H9 (cell line): Measurements from ENCODE around the gene LDLRAD4. TPM values are rescaled to one million over a fixed set of nuclear protein-coding genes. Genes with fewer than 3 reads are reported as not detected.

Experiments used
- DNase-seq: peaks from one replicate; pipeline ENCODE4 v3.0.0-alpha.2; 2017
- H2AFZ ChIP-seq: one replicate; pipeline ENCODE4 v1.6.1; 2013; ENCODE audit warnings: mild to moderate bottlenecking, low read length, control low read depth, moderate library complexity
- H2AK5ac ChIP-seq: 2 replicates; pipeline ENCODE4 v1.6.1; 2013; ENCODE audit warnings: low read length, control low read depth, mixed read lengths; ENCODE audit not compliant: insufficient read length
- H2BK120ac ChIP-seq: one replicate; pipeline ENCODE4 v1.6.1; 2013; ENCODE audit warnings: low read depth, mild to moderate bottlenecking, low read length, control low read depth, inconsistent platforms; ENCODE audit not compliant: poor library complexity, severe bottlenecking
- H2BK12ac ChIP-seq: 2 replicates; pipeline ENCODE4 v1.6.1; 2013; ENCODE audit warnings: low read length, control low read depth, mixed read lengths, low read depth; ENCODE audit not compliant: insufficient read length
- H2BK15ac ChIP-seq: 2 replicates; pipeline ENCODE4 v1.6.1; 2013; ENCODE audit warnings: low read depth, low read length, control low read depth
- H2BK20ac ChIP-seq: one replicate; pipeline ENCODE4 v1.6.1; 2013; ENCODE audit warnings: low read depth, mild to moderate bottlenecking, low read length, control low read depth, inconsistent platforms; ENCODE audit not compliant: poor library complexity, severe bottlenecking
- H2BK5ac ChIP-seq: 2 replicates; pipeline ENCODE4 v1.6.1; 2013; ENCODE audit warnings: low read length, control low read depth, mixed read lengths; ENCODE audit not compliant: insufficient read length
- H3K14ac ChIP-seq: 2 replicates; pipeline ENCODE4 v1.6.1; 2013; ENCODE audit warnings: low read length, control low read depth; ENCODE audit not compliant: insufficient read depth
- H3K18ac ChIP-seq: 2 replicates; pipeline ENCODE4 v1.6.1; 2013; ENCODE audit warnings: low read depth, mild to moderate bottlenecking, mixed read lengths, low read length, control low read depth; ENCODE audit not compliant: insufficient read length
- H3K23ac ChIP-seq: 2 replicates; pipeline ENCODE4 v1.6.1; 2013; ENCODE audit warnings: low read length, control low read depth, mixed read lengths, low read depth; ENCODE audit not compliant: insufficient read length
- H3K23me2 ChIP-seq: 2 replicates; pipeline ENCODE4 v1.6.1; 2013; ENCODE audit warnings: low read depth, mild to moderate bottlenecking, mixed read lengths, low read length, control low read depth; ENCODE audit not compliant: insufficient read length, poor library complexity, severe bottlenecking
- H3K27ac ChIP-seq: 2 replicates; pipeline ENCODE4 v1.5.1; 2013; ENCODE audit warnings: low read length, control low read depth, mixed read lengths, low read depth; ENCODE audit not compliant: insufficient read length
- H3K27me3 ChIP-seq: 2 replicates; pipeline ENCODE4 v1.6.1; 2013; ENCODE audit warnings: low read length, control low read depth, inconsistent platforms; ENCODE audit not compliant: insufficient read depth
- H3K4ac ChIP-seq: 2 replicates; pipeline ENCODE4 v1.6.1; 2013; ENCODE audit warnings: low read depth, mild to moderate bottlenecking, control low read depth, inconsistent platforms, low read length, moderate library complexity
- H3K4me1 ChIP-seq: 2 replicates; pipeline ENCODE4 v1.6.1; 2013; ENCODE audit warnings: low read length, control low read depth, inconsistent platforms; ENCODE audit not compliant: insufficient read depth
- H3K4me2 ChIP-seq: 2 replicates; pipeline ENCODE4 v1.6.1; 2013; ENCODE audit warnings: low read length, control low read depth, mixed read lengths; ENCODE audit not compliant: insufficient read length, insufficient read depth
- H3K56ac ChIP-seq: 2 replicates; pipeline ENCODE4 v1.6.1; 2013; ENCODE audit warnings: low read depth, mild to moderate bottlenecking, mixed read lengths, low read length, control low read depth; ENCODE audit not compliant: insufficient read length
- H3K79me1 ChIP-seq: 2 replicates; pipeline ENCODE4 v1.6.1; 2013; ENCODE audit warnings: low read depth, mild to moderate bottlenecking, moderate library complexity, low read length, control low read depth, inconsistent platforms; ENCODE audit not compliant: insufficient read depth, poor library complexity, severe bottlenecking
- H3K79me2 ChIP-seq: 2 replicates; pipeline ENCODE4 v1.6.1; 2013; ENCODE audit warnings: low read length, control low read depth, inconsistent platforms; ENCODE audit not compliant: insufficient read depth
- H3K9ac ChIP-seq: 2 replicates; pipeline ENCODE4 v1.6.1; 2013; ENCODE audit warnings: low read length, control low read depth, mixed read lengths; ENCODE audit not compliant: insufficient read length; ENCODE audit errors: extremely low read depth
- H3K9me3 ChIP-seq: one replicate; pipeline ENCODE4 v1.6.1; 2013; ENCODE audit warnings: low read depth, low read length, inconsistent platforms; ENCODE audit not compliant: control insufficient read depth
- H3T11ph ChIP-seq: one replicate; pipeline ENCODE4 v1.6.1; 2013; ENCODE audit warnings: mild to moderate bottlenecking, low read length, control low read depth, inconsistent platforms
- H4K20me1 ChIP-seq: one replicate; pipeline ENCODE4 v1.6.1; 2013; ENCODE audit not compliant: control insufficient read depth, insufficient read length, insufficient read depth
- H4K5ac ChIP-seq: 2 replicates; pipeline ENCODE4 v1.6.1; 2013; ENCODE audit warnings: low read depth, mild to moderate bottlenecking, mixed read lengths, low read length, control low read depth; ENCODE audit not compliant: insufficient read length
- H4K8ac ChIP-seq: replicated peaks from 2 replicates; pipeline ENCODE4 v1.6.1; 2013; ENCODE audit warnings: low read length, control low read depth, mixed read lengths, low read depth; ENCODE audit not compliant: insufficient read length
- H4K91ac ChIP-seq: 2 replicates; pipeline ENCODE4 v1.6.1; 2013; ENCODE audit warnings: low read depth, mild to moderate bottlenecking, moderate library complexity, mixed read lengths, low read length, control low read depth; ENCODE audit not compliant: insufficient read length
- H3K27ac Mint-ChIP-seq, 3 experiments: 2 replicates in 2 of 3; 3 replicates in 1 of 3; pipeline ENCODE4 v1.8.0; 2020 to 2021; ENCODE audit warnings: mixed read lengths in 3 of 3, mild to moderate bottlenecking in 1 of 3, moderate library complexity in 1 of 3
- H3K27me3 Mint-ChIP-seq: 2 replicates; pipeline ENCODE4 v1.8.0; 2021; ENCODE audit warnings: low read depth, mild to moderate bottlenecking, moderate library complexity, mixed read lengths
- H3K36me3 Mint-ChIP-seq, 3 experiments: 2 replicates in 2 of 3; 3 replicates in 1 of 3; pipeline ENCODE4 v1.8.0; 2020 to 2021; ENCODE audit warnings: low read depth in 3 of 3, mixed read lengths in 3 of 3; ENCODE audit not compliant: insufficient read depth in 1 of 3
- H3K4me1 Mint-ChIP-seq, 2 experiments: 2 replicates each; pipeline ENCODE4 v1.8.0; 2020; ENCODE audit warnings: mixed read lengths in 2 of 2
- H3K4me3 Mint-ChIP-seq, 2 experiments: 2 replicates in 1 of 2; 3 replicates in 1 of 2; pipeline ENCODE4 v1.8.0; 2020 to 2021; ENCODE audit warnings: mild to moderate bottlenecking in 2 of 2, mixed read lengths in 2 of 2, moderate library complexity in 1 of 2
- H3K9me3 Mint-ChIP-seq, 2 experiments: 2 replicates in 1 of 2; 3 replicates in 1 of 2; pipeline ENCODE4 v1.8.0; 2020; ENCODE audit warnings: mild to moderate bottlenecking in 2 of 2, mixed read lengths in 2 of 2, moderate library complexity in 1 of 2
- WGBS: extraction: QIAGEN DNeasy Blood & Tissue Kit; methylation state at CpG from one replicate; pipeline ENCODE4 v1.1.7; 2013; ENCODE audit warnings: missing lambda C conversion rate, low lambda C conversion rate, mixed read lengths; ENCODE audit not compliant: insufficient read length; ENCODE audit errors: extremely low coverage; 5-methylcytosine and 5-hydroxymethylcytosine counted together
- total RNA-seq: library from RNA; stranded (reverse); gene quantifications from 2 replicates; pipeline ENCODE4 v1.2.1, GENCODE V29; 2021
- TF ChIP-seq, protein P1 (sequence below): fragments of 200-600 bp; sonication (generic); conservative IDR thresholded peaks from 3 replicates; pipeline ENCODE4 v1.8.0; 2021; ENCODE audit warnings: antibody characterized with exemption, mild to moderate bottlenecking

LDLRAD4 gene
- total RNA-seq, 1 experiment from 2014 or later: 3.9 TPM

DNA sequence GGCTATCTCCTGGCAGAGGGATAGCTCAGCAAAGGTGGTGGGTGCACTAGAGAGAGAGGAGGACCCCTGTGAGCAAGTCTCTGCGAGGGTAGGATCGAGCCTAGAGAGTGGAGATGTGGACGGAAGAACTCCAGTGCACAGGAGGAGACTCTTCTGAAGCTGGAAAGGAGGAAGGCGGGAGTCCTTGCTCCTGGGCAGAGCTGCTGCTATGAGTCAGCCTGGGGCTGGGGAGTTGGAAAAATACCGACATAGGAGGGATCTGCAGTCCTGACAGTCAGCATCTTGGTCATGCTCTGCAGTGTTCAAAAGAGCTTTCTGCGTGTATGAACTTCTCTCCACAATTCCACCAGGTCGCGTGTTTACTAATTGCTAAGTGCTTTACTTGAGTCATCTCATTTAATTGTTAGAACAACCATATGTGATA, 233.8 kb downstream of the LDLRAD4 start:
- Histone ChIP-seq H2BK5ac (no peak overlapping the region), H3K14ac (0 out of 2 replicates have a peak overlapping the region, but pooled peaks have one; percentile 44), H4K91ac (no peak overlapping the region), H4K20me1 (no peaks in the 10 kb centered on the region), H3K4ac (no peak overlapping the region), H3K56ac (no peak overlapping the region), H3K79me2 (no peaks in the 10 kb centered on the region), H3K27ac (no peak overlapping the region), H2BK15ac (no peak overlapping the region), H3K23ac (no peak overlapping the region), H4K8ac (no peak overlapping the region), H2AK5ac (no peak overlapping the region), H3K4me1 (peaks cover 11% of the 10 kb centered on the region; the same call in 1 of the 2 replicates), H3K79me1 (no peaks in the 10 kb centered on the region), H2BK12ac (no peak overlapping the region), H2AFZ (no peak overlapping the region), H2BK20ac (no peak overlapping the region), H3T11ph (no peak overlapping the region), H3K18ac (no peak overlapping the region), H3K23me2 (no peaks in the 10 kb centered on the region), H3K9me3 (no peaks in the 10 kb centered on the region), H3K27me3 (no peaks in the 10 kb centered on the region), H3K4me2 (no peak overlapping the region), H3K9ac (no peak overlapping the region), H4K5ac (no peak overlapping the region), H2BK120ac (no peak overlapping the region)
- Mint-ChIP-seq H3K27ac (peak overlapping the region; percentile 18 to 88 (median 42); a peak in 4 of 7 replicates), H3K4me3 (peak overlapping the region; percentile 23 to 48; a peak in 3 of 5 replicates), H3K9me3 (no peaks in the 10 kb centered on the region), H3K27me3 (peaks cover 61% of the 10 kb centered on the region), H3K4me1 (peaks cover 58 to 63% of the 10 kb centered on the region in 2 experiments), H3K36me3 (no peaks in the 10 kb centered on the region)
- TF ChIP-seq, protein P1, sequence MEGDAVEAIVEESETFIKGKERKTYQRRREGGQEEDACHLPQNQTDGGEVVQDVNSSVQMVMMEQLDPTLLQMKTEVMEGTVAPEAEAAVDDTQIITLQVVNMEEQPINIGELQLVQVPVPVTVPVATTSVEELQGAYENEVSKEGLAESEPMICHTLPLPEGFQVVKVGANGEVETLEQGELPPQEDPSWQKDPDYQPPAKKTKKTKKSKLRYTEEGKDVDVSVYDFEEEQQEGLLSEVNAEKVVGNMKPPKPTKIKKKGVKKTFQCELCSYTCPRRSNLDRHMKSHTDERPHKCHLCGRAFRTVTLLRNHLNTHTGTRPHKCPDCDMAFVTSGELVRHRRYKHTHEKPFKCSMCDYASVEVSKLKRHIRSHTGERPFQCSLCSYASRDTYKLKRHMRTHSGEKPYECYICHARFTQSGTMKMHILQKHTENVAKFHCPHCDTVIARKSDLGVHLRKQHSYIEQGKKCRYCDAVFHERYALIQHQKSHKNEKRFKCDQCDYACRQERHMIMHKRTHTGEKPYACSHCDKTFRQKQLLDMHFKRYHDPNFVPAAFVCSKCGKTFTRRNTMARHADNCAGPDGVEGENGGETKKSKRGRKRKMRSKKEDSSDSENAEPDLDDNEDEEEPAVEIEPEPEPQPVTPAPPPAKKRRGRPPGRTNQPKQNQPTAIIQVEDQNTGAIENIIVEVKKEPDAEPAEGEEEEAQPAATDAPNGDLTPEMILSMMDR: no peak
- no CpG with 5 or more reads among the region's 8 CpGs for WGBS
- peak; percentile 56 for DNase-seq
